GM19395 (cell line): Measurements from ENCODE around the gene PLEKHG3.

Experiments used
- ATAC-seq: cut with Tn5 transposase; IDR thresholded peaks from one replicate; pipeline ENCODE4 v1.9.1; 2021; ENCODE audit warnings: mild to moderate bottlenecking, moderate library complexity; ENCODE audit not compliant: unreplicated experiment

PLEKHG3 gene

GRCh38 chr14:64777461-64777860 is 73.2 kb downstream of the PLEKHG3 start:
- ATAC-seq = no peak

- ATAC-seq = no peak
Observed at GRCh38 chr14:64778104-64778754, 74.0 kb downstream of the PLEKHG3 start.

GRCh38 chr14:64779472-64779871 is 75.2 kb downstream of the PLEKHG3 start:
- no peak for ATAC-seq

- ATAC-seq = no peak
Observed at GRCh38 chr14:64782196-64782595, 78.0 kb downstream of the PLEKHG3 start.

GRCh38 chr14:64784006-64784405 is 79.8 kb downstream of the PLEKHG3 start:
- ATAC-seq = no peak

- ATAC-seq = no peak
Observed at GRCh38 chr14:64786296-64787149, 82.3 kb downstream of the PLEKHG3 start.

- ATAC-seq = no peak
Observed at GRCh38 chr14:64787619-64788018, 83.4 kb downstream of the PLEKHG3 start.

GRCh38 chr14:64788706-64789105 is 84.5 kb downstream of the PLEKHG3 start:
- no peak for ATAC-seq

- no peak for ATAC-seq
Observed at GRCh38 chr14:64789696-64790095, 85.5 kb downstream of the PLEKHG3 start.

- no peak for ATAC-seq
Observed at GRCh38 chr14:64790478-64790877, 86.3 kb downstream of the PLEKHG3 start.

GRCh38 chr14:64792231-64792630 is 88.0 kb downstream of the PLEKHG3 start:
- no peak for ATAC-seq

GRCh38 chr14:64792871-64793560 is 88.8 kb downstream of the PLEKHG3 start:
- ATAC-seq = no peak

- ATAC-seq = no peak
Observed at GRCh38 chr14:64795211-64795610, 91.0 kb downstream of the PLEKHG3 start.

- no peak for ATAC-seq
Observed at GRCh38 chr14:64795921-64796320, 91.7 kb downstream of the PLEKHG3 start.

- no peak for ATAC-seq
Observed at GRCh38 chr14:64796369-64796768, 92.1 kb downstream of the PLEKHG3 start.

GRCh38 chr14:64799555-64799954 is 95.3 kb downstream of the PLEKHG3 start:
- no peak for ATAC-seq
